ENCODE measurements around the gene CLEC7A.

- no peak for TF ChIP-seq POLR2AphosphoS5 (IDR thresholded peaks at IDR 0.05)
- TF ChIP-seq CTCF (IDR thresholded peaks at IDR 0.05 in 8 of 11, conservative IDR thresholded peaks at IDR 0.05 in 3 of 11), result no peak
- no peak for TF ChIP-seq POLR2A (IDR thresholded peaks at IDR 0.05)
Measured at GRCh38 chr12:10069976-10070375, 60.0 kb downstream of the CLEC7A start.

Data from spleen (tissue), 7 donors.